ENCODE data around the gene LYRM4.

Gene LYRM4

DNA sequence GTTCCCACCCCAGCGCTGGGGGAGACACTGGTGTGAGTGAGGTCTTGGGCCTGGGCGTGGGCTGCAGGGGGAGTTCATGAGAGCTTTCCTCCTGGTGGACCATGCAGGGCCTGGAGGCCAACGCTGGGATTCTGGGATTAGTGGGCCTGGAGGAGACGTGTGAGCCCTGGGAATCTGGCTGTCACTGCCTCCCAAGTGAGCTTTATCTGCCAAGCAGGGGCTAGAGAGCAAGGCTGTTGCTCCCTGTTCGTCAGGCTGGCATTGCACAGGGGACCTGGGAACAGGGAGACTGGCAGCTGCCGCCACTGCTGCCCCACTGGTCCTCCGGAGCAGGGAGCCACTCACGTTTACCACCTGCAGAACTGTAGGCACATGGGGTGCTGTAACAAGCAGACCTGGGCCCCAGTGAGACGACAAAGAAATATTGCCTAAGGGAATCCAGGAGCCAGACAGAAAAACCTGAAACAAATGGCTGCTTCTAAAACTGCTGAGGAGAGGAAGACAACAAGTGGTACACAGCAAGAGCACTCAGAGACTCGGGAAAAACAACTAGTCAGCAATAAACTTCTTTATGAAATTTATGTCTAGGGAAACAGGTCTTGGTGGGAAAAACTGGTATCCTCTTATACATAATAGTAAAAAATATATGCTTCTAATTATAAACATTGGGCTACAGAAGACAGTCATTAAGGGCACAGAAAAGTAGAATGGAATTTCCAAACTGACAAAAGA, 130.4 kb downstream of the LYRM4 start:
- TF ChIP-seq, protein P1, sequence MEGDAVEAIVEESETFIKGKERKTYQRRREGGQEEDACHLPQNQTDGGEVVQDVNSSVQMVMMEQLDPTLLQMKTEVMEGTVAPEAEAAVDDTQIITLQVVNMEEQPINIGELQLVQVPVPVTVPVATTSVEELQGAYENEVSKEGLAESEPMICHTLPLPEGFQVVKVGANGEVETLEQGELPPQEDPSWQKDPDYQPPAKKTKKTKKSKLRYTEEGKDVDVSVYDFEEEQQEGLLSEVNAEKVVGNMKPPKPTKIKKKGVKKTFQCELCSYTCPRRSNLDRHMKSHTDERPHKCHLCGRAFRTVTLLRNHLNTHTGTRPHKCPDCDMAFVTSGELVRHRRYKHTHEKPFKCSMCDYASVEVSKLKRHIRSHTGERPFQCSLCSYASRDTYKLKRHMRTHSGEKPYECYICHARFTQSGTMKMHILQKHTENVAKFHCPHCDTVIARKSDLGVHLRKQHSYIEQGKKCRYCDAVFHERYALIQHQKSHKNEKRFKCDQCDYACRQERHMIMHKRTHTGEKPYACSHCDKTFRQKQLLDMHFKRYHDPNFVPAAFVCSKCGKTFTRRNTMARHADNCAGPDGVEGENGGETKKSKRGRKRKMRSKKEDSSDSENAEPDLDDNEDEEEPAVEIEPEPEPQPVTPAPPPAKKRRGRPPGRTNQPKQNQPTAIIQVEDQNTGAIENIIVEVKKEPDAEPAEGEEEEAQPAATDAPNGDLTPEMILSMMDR (conservative IDR thresholded peaks at IDR 0.05), result no peak
- no peak overlapping the region for H3K27ac ChIP-seq

DNA sequence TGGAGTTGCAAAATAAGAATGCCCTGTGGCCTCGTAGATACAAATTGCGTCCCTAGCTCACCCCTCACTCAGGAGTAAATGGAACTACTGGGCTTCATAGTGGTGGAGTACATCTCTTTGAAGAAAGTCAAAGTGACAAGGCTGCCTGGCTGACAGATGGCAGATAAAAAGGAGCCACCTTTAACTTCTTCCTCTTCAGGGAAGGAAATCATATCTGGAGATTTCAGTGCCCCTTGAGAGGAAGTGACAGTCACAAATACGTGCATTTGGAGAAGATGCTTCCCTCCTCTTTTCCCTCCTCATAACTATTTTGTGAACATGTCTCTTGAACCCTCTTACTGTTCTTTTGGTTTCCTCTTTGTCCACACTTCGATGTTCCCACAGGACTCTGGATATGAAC, 132.4 kb downstream of the LYRM4 start:
- TF ChIP-seq, protein P1 (conservative IDR thresholded peaks at IDR 0.05), result no peak
- no peak overlapping the region for H3K27ac ChIP-seq

- no peak overlapping the region for H3K27ac ChIP-seq
- TF ChIP-seq, protein P1 (conservative IDR thresholded peaks at IDR 0.05), result no peak
Observed at GRCh38 chr6:5127106-5127687, 133.6 kb downstream of the LYRM4 start.

GRCh38 chr6:5126214-5126613, 134.5 kb downstream of the LYRM4 start:
- H3K27ac ChIP-seq, result no peak overlapping the region

GRCh38 chr6:5125152-5126006, 135.4 kb downstream of the LYRM4 start:
- TF ChIP-seq, protein P1 (conservative IDR thresholded peaks at IDR 0.05), result no peak
- H3K27ac ChIP-seq, result no peak overlapping the region

More at GRCh38 chr6:5126214-5126613, 134.5 kb downstream of the LYRM4 start:
- TF ChIP-seq, protein P1 (conservative IDR thresholded peaks at IDR 0.05), result no peak

- TF ChIP-seq, protein P1 (conservative IDR thresholded peaks at IDR 0.05), result no peak
- H3K27ac ChIP-seq, result no peak overlapping the region
Observed at GRCh38 chr6:5124526-5124925, 136.2 kb downstream of the LYRM4 start.

All from VCaP (cell line).